UCSD-AML1 (cell line): ENCODE data around the gene RALGAPA2.

ENCODE experiments used
- DNase-seq: peaks from one replicate; lab custom pipeline; 2025; ENCODE audit not compliant: unreplicated experiment; lab: John Stamatoyannopoulos, UW

The RALGAPA2 gene

GRCh38 chr20:20411836-20412235 lies 300.6 kb downstream of the RALGAPA2 start:
- no peak for DNase-seq

- DNase-seq = no peak
Measured at GRCh38 chr20:20411402-20411801, 301.0 kb downstream of the RALGAPA2 start.

GRCh38 chr20:20410678-20411077 lies 301.8 kb downstream of the RALGAPA2 start:
- DNase-seq = no peak

DNA sequence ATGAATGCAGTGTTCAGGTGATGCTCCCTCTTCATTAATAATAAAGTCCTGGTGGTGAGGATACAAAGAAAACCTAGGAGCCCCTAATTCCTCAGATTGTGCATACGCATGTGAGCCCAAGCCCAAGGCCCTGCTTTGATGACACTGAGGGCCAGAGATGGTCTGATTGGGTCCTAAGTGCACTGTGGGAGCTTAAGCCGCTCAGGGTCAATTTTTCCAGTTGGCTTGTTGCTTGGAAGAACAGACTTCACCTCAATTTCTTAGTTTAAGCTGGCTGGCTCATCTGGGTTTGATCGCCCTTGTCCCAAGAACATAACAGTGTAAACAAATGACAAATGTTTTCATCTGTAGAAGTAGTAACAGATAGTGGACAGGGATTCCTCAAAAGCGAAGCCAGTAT lies 303.1 kb downstream of the RALGAPA2 start:
- DNase-seq = no peak

GRCh38 chr20:20407891-20408805 lies 304.3 kb downstream of the RALGAPA2 start:
- no peak for DNase-seq

GRCh38 chr20:20406306-20406705 lies 306.1 kb downstream of the RALGAPA2 start:
- DNase-seq = no peak

- no peak for DNase-seq
Measured at GRCh38 chr20:20405623-20406022, 306.8 kb downstream of the RALGAPA2 start.

GRCh38 chr20:20404633-20405032 lies 307.8 kb downstream of the RALGAPA2 start:
- no peak for DNase-seq

GRCh38 chr20:20401991-20402390 lies 310.5 kb downstream of the RALGAPA2 start:
- DNase-seq = no peak

GRCh38 chr20:20399531-20400500 lies 312.6 kb downstream of the RALGAPA2 start:
- DNase-seq = no peak

DNA sequence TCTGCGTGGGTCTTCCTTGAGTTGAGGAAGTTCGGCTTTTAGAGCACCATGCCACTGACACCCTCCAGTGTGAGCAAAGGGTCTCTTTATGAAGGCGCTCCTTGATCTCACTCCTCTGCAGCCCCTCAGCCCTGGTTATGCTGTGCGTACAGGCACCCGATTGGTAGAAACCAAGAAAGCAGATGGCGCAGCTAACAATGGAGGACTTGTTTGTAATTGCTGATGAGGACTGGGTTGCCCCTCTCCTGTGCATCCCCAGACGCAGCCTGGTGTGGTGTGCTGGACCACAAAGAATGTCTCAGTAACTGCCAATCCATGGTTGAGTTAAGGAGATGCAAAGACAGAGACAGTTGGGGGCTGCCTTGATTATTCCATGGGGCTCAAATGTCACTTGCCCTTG lies 314.3 kb downstream of the RALGAPA2 start:
- DNase-seq = no peak

DNA sequence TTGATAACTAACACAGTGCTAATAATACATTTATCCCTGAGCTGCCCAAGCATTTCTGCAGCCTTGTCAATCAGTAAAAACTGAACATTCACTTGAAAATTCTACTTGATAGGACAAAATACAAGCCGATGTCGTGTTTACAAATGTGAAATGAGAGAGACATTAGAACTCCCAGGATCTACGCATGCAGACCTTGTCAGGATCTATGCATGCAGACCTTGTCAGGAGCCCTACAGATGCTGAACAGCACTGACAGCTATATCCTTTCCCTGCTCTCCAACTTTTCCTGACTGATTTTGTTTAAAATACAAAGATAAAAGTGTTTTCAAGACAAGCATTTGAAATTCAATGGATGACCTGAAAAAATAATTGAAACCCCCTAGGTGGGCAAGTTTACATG lies 315.6 kb downstream of the RALGAPA2 start:
- no peak for DNase-seq

DNA sequence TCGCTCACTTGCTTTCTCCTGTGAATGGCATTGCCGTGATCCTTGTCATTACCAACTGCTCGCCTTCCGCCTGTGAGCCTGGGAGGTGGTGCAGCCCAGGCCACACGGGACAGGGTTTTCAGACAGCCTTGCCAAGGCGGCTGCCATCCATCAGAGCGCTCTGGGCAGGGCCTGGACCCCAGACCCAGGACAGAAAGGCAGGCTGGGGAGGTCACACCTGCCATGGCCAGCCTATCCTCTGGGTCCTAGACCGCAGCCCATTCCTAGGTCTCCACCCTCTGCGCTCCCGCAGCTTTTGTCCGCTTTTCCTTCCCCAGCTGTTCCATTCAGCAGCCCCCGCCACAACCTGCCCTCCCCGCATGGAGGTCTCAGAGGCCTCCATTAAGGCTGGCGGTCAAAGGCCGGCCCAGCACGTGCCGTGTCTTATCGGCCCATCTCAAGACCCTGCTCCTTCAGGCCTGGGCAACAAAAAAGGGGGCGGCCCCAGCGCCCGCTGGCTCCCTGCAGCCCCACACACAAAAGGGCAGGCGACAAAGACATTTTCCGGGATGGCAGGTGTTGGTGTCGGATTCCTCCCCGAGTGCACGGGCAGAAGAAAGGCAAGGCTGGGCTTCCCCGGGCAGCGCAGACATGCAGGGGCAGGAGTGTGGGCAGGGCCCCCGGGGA lies 316.4 kb downstream of the RALGAPA2 start:
- no peak for DNase-seq

DNA sequence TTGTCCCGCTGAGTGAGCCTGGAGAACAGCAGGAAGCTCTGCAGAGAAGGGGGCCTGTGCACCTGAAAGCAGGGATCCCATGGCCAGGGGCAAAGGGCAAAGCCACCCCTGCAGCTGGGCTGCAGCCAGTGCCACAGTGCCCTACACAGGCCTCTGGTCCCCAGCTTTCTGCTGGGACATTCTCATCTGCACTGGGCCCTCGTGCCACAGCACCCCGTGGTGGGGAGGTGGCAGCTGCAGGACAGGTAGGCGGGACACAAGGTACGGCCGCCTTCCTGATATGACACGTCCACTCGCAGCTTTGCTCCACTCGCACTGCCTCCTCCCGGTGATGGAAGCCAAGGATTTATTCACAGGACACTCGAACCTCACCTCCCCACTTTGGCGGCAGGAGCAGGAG lies 317.4 kb downstream of the RALGAPA2 start:
- no peak for DNase-seq

DNA sequence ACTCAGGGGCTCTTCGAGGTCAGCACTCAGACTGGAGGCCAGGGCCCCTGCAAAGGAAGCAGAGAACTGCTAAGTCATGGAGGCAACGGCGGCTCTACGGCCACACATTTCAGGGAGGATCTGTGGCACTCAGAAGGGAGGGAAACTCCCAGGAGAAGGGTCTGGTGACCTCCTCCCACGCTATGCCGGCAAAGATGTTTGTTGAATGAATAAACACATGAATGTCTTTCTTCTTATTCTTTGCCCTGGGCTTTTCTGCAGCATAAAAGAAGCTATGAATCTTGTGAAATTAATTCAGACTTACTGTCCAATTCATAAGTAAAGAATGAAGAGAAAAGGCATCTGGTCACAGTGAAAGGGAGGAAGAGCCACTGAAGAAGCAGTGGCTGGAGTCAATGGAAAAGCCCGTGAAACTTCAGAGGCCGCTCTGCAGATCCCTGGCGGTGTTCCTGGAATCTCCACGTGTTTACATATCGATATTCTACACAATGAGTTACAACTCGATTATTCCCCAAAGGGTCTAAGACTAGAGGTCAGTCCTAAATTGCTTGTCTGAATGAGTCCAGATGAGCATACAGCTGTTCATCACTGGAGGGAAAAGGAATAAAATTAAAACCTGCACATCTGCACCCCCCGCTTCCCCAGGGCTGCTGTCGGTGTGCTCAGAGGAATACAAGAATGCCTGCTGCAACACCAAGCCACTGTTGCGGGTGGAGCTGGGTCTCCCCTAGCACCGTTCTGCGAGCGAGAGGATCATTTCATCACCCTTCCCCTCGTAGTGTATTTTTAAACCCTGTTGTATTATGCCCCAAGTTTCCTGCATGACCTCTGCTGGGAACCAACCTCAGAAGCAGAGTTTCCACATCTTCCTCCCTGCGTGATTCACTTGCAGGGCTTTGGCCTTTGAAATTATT lies 319.0 kb downstream of the RALGAPA2 start:
- DNase-seq = peak; percentile 68

GRCh38 chr20:20391766-20392165 lies 320.7 kb downstream of the RALGAPA2 start:
- DNase-seq = no peak

- DNase-seq = no peak
Measured at GRCh38 chr20:20391115-20391514, 321.3 kb downstream of the RALGAPA2 start.

DNA sequence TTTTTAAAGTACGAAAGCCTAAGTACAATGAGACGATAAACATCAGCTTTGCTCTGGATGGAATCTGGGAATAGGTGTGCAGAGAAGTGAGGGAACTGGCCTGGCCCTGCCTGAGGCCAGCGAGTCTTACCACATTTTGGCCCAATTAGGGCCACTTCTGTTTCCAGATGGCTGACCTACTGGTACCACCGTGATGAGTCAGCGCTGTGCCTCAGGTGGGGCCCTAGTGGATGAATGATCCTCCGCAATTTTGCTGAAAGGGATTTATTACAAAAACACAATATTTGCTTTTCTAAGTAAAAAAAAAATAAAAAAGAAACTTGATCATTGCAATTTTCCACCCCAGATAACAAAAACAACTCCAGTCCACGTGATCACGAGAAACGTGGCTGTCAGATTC lies 322.1 kb downstream of the RALGAPA2 start:
- no peak for DNase-seq

GRCh38 chr20:20386192-20386591 lies 326.3 kb downstream of the RALGAPA2 start:
- no peak for DNase-seq

- DNase-seq = no peak
Measured at GRCh38 chr20:20375862-20376261, 336.6 kb downstream of the RALGAPA2 start.
